NCI-H1417 (cell line): ENCODE data around the gene MTCL1.

Source experiments
- DNase-seq, 3 experiments: peaks; one replicate each; lab custom pipeline; 2025; lab: John Stamatoyannopoulos, UW

The MTCL1 gene

DNA sequence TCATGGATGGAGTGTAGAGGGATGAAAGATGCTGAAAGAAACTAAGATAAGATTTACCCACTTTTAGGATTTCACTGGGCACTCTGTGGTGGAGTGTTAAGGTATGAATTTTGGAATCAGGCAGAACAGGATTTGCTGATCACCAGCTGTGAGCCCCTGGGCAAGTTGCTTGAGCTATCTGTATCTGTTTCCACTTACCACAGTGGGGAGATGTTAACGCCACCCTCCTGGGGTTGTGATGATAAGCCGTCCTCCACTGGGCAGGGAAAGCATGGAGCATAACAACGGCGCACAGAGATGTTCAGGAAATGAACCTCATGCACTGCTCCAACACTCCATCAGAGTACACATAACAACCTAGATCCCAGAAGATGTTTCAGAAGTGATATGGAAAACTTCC, 160.6 kb downstream of the MTCL1 start:
- no peak for DNase-seq

DNA sequence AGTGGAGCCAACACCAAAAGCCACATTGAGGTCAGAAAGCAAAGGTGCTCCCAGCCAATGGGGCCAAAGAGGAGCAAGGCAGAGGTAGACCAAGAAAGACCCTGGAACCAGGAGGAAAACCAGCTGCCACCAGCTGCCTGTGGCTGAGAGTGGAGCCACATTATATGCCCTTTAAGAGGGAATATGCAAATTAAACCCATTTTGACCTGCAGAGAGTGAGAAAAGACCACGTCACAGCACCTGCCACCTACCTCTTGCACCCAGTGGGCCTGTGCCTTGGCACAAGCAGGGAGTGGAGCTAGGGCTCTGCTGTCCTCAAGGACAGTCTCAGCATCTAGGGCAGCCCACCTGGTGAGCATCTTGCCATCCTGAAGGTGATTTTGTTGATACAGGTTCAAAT, 161.3 kb downstream of the MTCL1 start:
- no peak for DNase-seq

GRCh38 chr18:8868276-8868675, 162.9 kb downstream of the MTCL1 start:
- no peak for DNase-seq

DNA sequence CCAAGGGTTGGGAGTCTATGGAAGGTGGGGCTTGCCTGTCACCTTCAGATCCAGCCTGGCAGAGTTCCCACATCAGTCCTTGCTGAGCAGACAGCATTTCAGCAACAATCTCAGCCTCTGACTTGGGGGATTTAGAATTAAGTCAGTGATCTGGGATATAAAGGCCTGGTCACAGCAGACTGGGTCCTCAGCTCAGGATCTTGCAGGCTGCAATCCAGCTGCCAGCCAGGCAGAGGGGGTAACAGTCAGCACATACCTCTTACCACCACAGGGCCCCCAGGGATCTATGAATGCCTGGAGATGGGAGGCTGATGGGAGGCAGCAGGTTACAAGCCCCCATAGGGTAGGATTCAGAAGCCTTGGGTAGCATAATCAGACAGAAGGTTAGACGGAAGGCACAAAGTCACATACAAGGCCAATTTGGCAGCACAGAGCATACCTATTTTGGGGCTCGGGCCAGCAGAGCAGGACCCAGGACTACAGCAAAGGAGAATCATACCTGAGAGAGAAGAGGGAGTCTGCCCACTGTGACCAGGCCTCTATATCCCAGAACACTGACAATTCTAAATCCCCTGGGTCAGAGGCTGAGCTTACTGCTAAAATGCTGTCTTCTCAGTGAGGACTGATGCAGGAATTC, 163.5 kb downstream of the MTCL1 start:
- DNase-seq = no peak

DNA sequence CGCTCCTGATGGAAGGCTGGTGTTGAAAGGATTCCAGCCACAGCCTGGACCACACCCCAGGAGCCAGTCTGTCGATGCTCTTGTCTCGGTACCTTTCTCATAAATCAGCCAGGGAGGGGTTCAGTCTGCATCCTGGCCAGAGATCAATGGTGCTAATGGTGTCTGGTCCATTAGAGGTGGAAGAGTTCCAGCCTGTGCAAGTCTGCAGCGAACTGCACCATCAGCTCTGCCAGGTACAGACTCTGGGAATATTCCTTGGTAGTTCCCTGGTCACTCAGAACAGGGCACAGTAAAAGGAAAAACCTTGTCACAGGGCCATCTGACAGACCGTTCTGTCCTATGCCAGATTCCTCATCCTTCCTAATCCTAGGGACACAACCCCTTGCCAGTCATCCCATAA, 164.3 kb downstream of the MTCL1 start:
- no peak for DNase-seq

- peak in 2 of 3 experiments; percentile 14 to 70 for DNase-seq
Measured at GRCh38 chr18:8870528-8870927, 165.2 kb downstream of the MTCL1 start.

DNA sequence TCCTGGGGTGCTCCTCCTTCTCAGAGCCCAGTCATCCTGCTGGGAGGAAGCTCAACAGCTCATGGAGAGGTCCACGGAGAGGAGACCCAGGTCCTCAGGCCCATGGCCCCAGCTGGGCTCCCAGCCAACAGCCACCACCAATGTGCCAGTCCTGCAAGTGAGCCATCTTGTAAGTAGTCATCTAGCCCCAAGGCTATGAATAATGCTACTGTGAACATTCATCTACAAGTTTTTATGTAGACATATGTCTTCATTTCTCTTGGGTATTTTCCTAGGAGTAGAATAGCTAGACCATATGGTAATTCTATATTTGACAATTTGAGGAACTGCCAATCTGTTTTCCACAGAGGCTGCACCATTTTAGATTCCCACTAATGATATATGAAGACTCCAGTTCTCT, 166.1 kb downstream of the MTCL1 start:
- DNase-seq = no peak

DNA sequence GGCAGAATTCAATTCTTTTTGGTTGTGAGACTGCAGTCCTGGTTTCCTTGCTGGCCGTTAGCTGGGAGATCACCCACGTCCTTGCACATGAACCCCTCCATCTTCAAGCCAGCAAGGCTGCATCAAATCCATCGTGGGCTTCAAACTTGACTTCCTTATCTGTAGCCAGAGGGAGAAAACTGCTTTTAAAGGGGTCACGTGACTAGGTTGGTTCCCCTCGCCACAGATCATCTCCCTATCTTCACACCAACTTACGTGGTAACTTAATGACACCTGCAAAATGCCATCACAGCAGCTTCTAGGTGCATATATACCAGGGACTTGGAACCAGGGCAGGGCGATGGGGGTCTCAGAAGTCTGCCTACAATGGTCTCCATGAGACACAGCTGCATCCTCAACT, 169.5 kb downstream of the MTCL1 start:
- DNase-seq = no peak

DNA sequence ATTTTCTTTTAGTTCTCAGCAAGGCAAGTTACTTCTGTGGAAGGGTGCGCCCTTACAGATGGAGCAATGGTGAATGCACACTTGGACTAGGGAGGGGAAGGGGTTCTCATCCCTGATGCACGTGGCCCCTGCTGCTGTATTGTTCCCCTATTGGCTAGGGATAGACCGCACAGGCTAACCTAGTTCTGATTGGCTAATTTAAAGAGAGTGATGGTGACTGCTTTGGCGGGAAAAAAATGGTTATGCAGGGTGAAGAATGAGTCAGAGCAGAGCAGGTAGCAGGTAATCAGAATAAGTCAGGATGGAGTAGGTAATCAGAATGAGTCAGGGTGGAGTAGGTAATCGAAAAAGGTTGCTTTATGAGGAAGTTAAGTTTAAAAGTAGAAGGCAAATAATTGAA, 171.5 kb downstream of the MTCL1 start:
- no peak for DNase-seq

DNA sequence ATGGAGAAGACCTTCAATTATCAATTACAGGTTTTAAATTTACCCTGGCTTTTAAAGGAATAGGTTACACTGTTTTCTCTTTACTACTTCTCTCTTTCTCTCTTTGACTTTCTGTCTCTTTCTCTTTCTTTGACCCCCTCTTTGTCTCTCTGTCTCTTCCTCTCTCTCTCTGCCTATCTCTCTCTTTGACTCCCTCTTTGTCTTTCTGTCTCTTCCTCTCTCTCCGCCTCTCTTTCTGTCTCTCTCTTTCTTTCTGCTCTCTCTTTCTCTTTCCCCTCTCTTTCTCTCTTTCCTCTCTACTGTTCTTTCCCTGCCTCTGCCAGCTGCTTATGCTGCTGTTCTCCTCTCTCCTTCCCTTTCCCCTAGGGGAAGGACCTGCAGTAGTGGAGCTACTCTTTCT, 175.7 kb downstream of the MTCL1 start:
- no peak for DNase-seq
